Lower lobe of right lung (tissue), 2 donors: Measurements from ENCODE around the gene LARP7. TPM values are rescaled to one million over a fixed set of nuclear protein-coding genes. Genes with fewer than 3 reads are reported as not detected.

Source experiments
- ATAC-seq, 2 donors: fragments of 200-7000 bp; cut with Tn5 transposase; one replicate each; pipeline ENCODE4 v1.9.1; 2020 to 2022; ENCODE audit warnings: mild to moderate bottlenecking in 2 of 2, moderate library complexity in 2 of 2
- DNase-seq: peaks from one replicate; pipeline ENCODE4 v3.0.0-alpha.2; 2020
- H3K27ac ChIP-seq: fragments of 200-600 bp; one replicate; pipeline ENCODE4 v1.8.0; 2022
- H3K27me3 ChIP-seq: fragments of 200-600 bp; one replicate; pipeline ENCODE4 v1.8.0; 2022; ENCODE audit warnings: low read depth
- H3K36me3 ChIP-seq: fragments of 200-600 bp; one replicate; pipeline ENCODE4 v1.8.0; 2022; ENCODE audit warnings: mild to moderate bottlenecking
- H3K4me1 ChIP-seq: fragments of 200-600 bp; one replicate; pipeline ENCODE4 v1.8.0; 2022
- H3K4me3 ChIP-seq: fragments of 200-600 bp; one replicate; pipeline ENCODE4 v1.8.0; 2022; ENCODE audit warnings: mild to moderate bottlenecking
- H3K9me3 ChIP-seq: fragments of 200-600 bp; one replicate; pipeline ENCODE4 v1.8.0; 2022
- intact Hi-C: fragments of 100-400 bp; cut with DNase I; formaldehyde crosslinking; loops from one replicate; pipeline ENCODE4 v1.11.0; 2022
- long read RNA-seq: library from polyadenylated mRNA; unstranded; transcript quantifications from one replicate; pipeline ENCODE4 v2.0.0, GENCODE V29; 2021
- total RNA-seq: library from RNA; stranded (reverse); fragmentation: NEBNext Ultra II Directional; extraction: Animal tissue kit (Norgen Biotek cat#: 25700); gene quantifications from one replicate; pipeline ENCODE4 v1.2.1, GENCODE V29; 2021
- TF ChIP-seq, protein P1 (sequence below): fragments of 200-600 bp; IDR thresholded peaks from one replicate; pipeline ENCODE4 v1.8.0; 2022; ENCODE audit warnings: antibody characterized with exemption, mild to moderate bottlenecking
- donor health status: DM: no; HTN: yes; CAD: no; lungs with severe emphysema.

The LARP7 gene
- 38.0 TPM for total RNA-seq
- long read RNA-seq, transcript LARP7-201 (13 exons, 2,164 nt), result major isoform, 11 of 51 reads
- long read RNA-seq, partial matches to known transcripts, result 22 of 51 reads
- long read RNA-seq, other reads (novel, unspliced or antisense), result 14 of 51 reads

DNA sequence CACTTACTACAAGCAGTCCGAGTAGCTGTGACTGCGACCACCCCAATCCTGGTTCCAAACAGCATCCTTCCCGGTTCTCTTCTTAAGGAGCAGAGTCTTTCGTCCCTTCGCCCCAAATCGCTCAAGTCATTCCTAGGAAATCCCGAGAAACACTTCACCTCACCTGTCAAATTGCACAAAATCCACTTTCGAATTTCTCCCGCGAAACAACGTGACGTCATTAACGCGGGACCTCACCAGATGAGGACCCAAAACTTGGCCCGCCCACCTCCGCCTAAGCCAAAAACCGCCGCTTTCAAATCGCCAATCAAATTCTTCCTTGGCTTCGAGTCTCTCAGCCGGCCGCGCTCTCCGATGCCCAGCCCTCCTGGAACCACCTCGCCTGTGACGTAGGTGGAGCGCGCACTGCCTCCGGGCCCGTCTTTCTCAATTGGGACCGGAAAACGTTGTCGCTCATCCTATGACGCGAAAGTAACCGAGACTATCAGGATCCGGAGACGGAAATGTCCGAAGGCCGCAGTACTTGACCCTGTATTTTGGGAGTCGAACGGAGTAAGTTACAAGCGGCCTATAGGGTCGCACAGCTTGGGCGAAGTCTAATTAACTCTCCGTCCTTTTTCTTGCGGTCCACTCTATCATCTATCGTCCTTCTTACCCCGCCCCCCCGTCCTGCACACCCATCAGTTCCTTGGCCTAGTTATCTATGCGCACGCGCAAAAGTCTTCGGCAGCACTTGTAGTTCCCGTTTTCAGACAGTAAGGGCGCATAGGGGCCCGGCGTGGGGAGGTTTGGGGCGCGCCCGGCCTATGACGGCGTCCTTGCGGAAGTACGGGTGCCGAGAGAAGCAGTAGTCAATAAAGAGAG is at the start of gene LARP7, which contains the start of gene ZGRF1:
Gene LARP7 (plus strand): TSS at position 456 of the 864 bp plus-strand sequence. CDS start 7,527 bp downstream, outside the sequence.
Gene ZGRF1 (minus strand): TSS at position 222 of the 864 bp plus-strand sequence. CDS start 3,733 bp downstream, outside the sequence.
- ATAC-seq (peak; percentile 99), DNase-seq (peak; percentile 99)
- TF ChIP-seq, protein P1, sequence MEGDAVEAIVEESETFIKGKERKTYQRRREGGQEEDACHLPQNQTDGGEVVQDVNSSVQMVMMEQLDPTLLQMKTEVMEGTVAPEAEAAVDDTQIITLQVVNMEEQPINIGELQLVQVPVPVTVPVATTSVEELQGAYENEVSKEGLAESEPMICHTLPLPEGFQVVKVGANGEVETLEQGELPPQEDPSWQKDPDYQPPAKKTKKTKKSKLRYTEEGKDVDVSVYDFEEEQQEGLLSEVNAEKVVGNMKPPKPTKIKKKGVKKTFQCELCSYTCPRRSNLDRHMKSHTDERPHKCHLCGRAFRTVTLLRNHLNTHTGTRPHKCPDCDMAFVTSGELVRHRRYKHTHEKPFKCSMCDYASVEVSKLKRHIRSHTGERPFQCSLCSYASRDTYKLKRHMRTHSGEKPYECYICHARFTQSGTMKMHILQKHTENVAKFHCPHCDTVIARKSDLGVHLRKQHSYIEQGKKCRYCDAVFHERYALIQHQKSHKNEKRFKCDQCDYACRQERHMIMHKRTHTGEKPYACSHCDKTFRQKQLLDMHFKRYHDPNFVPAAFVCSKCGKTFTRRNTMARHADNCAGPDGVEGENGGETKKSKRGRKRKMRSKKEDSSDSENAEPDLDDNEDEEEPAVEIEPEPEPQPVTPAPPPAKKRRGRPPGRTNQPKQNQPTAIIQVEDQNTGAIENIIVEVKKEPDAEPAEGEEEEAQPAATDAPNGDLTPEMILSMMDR, result peak; percentile 81
- no peaks in the 10 kb centered on the region for H3K36me3 ChIP-seq
- intact Hi-C loops, result no loop called here
- peak within 1 kb of the TSS; percentile 70 for H3K4me3 ChIP-seq
- no peaks in the 10 kb centered on the region for H3K27me3 ChIP-seq
- no peaks in the 10 kb centered on the region for H3K9me3 ChIP-seq
- H3K4me1 ChIP-seq, result peaks cover 29% of the 10 kb centered on the region
- H3K27ac ChIP-seq, result peak within 1 kb of the TSS; percentile 95

DNA sequence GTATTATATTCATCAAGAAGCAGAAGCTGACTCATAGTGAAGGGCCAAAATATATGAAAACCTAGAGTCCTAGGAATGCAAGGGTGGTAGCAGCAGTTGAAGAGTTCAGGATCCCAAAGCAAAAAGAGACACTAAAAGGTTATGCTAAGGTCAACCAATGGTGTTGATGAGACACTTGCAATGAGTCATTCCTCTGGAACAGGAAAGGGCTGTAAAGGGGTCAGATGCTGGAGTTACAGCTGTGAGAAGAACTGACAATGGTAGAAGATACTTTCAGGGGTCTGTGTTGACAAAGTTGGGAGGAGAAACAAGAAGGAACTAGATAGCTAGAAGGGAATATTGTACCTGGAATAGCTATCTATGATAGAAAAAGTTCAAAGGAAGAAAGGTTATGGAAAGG is 47.7 kb upstream of the LARP7 start:
- Histone ChIP-seq H3K36me3 (no peaks in the 10 kb centered on the region), H3K27me3 (no peaks in the 10 kb centered on the region), H3K4me1 (no peaks in the 10 kb centered on the region), H3K27ac (no peak overlapping the region), H3K9me3 (no peaks in the 10 kb centered on the region), H3K4me3 (no peak overlapping the region)
- DNase-seq (no peak), ATAC-seq (no peak)
- intact Hi-C loops, result no loop called here
- TF ChIP-seq, protein P1, result no peak

DNA sequence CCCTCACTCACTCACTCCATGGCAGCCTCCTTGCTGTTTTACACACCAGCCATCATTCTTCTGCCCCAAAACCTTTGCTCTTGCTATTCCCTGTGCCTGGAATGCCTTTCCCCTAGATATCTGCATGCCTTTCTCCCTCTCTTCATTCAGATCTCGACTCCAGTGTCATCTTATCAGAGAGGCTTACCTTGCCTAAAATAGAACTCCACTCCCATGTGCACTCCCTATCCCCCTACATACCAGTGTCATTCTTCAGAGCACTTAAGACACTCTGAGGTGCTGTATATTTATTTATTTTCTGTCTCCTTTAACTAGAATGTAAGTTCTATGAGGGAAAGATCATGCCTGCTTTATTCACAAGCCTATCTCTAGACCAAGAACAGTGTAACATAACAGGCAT is 45.4 kb upstream of the LARP7 start:
- intact Hi-C loops, result no loop called here
- TF ChIP-seq, protein P1, result no peak

DNA sequence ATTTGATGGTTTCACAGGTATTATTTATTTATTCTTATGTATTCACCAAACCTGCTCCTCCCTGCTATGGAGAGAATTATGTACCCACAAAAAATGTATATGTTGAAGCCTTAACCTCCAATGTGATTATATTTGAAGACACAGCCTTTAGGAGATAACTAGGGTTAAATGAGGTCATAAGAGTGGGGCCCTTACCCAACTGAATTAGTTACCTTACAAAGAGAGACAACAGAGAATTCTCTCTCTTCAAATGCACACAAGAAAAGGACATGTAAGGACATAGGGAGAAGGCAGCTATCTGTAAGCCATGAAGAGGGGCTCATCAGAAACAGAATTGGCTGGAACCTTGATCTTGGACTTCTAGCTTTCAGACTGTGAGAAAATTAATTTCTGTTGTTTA is 44.2 kb upstream of the LARP7 start:
- ATAC-seq (no peak), DNase-seq (no peak)
- Histone ChIP-seq H3K4me3 (no peak overlapping the region), H3K27ac (no peak overlapping the region), H3K9me3 (no peaks in the 10 kb centered on the region), H3K36me3 (no peaks in the 10 kb centered on the region), H3K27me3 (no peaks in the 10 kb centered on the region), H3K4me1 (no peaks in the 10 kb centered on the region)
- TF ChIP-seq, protein P1, result no peak
- intact Hi-C loops, result no loop called here

More for the DNA sequence above, 45.4 kb upstream of the LARP7 start:
- H3K27ac ChIP-seq, result no peak overlapping the region
- no peaks in the 10 kb centered on the region for H3K36me3 ChIP-seq
- H3K27me3 ChIP-seq, result no peaks in the 10 kb centered on the region
- no peak overlapping the region for H3K4me3 ChIP-seq
- DNase-seq (no peak), ATAC-seq (no peak)
- no peaks in the 10 kb centered on the region for H3K9me3 ChIP-seq
- no peaks in the 10 kb centered on the region for H3K4me1 ChIP-seq

DNA sequence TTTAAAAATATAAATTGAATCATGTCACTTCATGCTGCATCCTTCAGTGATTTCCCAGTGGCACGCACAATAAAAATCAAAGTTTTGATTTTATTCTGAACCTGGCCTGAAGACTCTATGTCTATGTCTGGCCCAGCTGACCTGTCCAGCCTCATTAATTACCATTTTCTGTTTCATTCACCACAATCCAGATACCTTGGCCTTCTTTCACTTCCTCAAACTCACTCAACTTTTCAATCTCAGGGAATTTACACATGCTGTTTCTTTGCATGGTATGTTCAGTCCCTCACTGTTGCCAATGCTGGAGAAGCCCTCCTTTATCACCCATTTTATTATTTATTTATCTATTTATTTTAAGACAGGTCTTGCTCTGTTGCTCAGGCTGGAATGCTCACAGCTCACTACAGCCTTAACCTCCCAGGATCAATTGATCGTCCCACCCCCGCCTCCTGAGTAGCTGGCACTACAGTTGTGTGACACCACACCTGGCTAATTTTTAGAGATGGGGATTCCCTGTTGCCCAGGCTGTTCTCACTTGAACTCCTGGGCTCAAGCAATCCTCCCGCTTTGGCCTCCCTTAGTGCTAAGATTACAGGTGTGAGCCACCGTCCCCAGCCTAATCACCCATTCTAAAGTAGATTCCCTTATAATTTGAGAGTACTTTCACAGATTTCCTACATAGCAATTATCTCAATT is 43.4 kb upstream of the LARP7 start:
- no peak overlapping the region for H3K27ac ChIP-seq
- no peak overlapping the region for H3K4me3 ChIP-seq
- TF ChIP-seq, protein P1, result no peak
- ATAC-seq (no peak), DNase-seq (no peak)
- intact Hi-C loops, result no loop called here
- H3K4me1 ChIP-seq, result no peaks in the 10 kb centered on the region
- H3K27me3 ChIP-seq, result no peaks in the 10 kb centered on the region
- H3K9me3 ChIP-seq, result no peaks in the 10 kb centered on the region
- no peaks in the 10 kb centered on the region for H3K36me3 ChIP-seq
